ENCODE measurements around the gene SPPL2C. TPM values are rescaled to one million over a fixed set of nuclear protein-coding genes. Genes with fewer than 3 reads are reported as not detected.

Gene SPPL2C, protein sequence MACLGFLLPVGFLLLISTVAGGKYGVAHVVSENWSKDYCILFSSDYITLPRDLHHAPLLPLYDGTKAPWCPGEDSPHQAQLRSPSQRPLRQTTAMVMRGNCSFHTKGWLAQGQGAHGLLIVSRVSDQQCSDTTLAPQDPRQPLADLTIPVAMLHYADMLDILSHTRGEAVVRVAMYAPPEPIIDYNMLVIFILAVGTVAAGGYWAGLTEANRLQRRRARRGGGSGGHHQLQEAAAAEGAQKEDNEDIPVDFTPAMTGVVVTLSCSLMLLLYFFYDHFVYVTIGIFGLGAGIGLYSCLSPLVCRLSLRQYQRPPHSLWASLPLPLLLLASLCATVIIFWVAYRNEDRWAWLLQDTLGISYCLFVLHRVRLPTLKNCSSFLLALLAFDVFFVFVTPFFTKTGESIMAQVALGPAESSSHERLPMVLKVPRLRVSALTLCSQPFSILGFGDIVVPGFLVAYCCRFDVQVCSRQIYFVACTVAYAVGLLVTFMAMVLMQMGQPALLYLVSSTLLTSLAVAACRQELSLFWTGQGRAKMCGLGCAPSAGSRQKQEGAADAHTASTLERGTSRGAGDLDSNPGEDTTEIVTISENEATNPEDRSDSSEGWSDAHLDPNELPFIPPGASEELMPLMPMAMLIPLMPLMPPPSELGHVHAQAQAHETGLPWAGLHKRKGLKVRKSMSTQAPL
- total RNA-seq (2014; rRNA removed; shearing (Covaris generic)) = not detected in 2 replicates

- no peak for DNase-seq (ENCODE audit: low read depth in 1 of 2, low spot score in 2 of 2)
- Histone ChIP-seq H3K4me1 (replicated peaks) (no peaks in the 10 kb centered on the region), H3K9me3 (replicated peaks) (no peaks in the 10 kb centered on the region), H3K27me3 (replicated peaks) (peaks cover 75% of the 10 kb centered on the region), H3K36me3 (no peaks in the 10 kb centered on the region), H3K4me3 (no peak within 1 kb of the TSS), H3K27ac (no peak within 1 kb of the TSS)
Measured at GRCh38 chr17:45844695-45845375, at the start of gene SPPL2C. TSS of gene SPPL2C (plus strand) at chr17:45844881. CDS start at chr17:45844907, 26 bp downstream.

GRCh38 chr17:45800816-45801215, 43.9 kb upstream of the SPPL2C start:
- no peaks in the 10 kb centered on the region for H3K4me1 ChIP-seq (replicated peaks)
- no peaks in the 10 kb centered on the region for H3K36me3 ChIP-seq
- no peak for DNase-seq (ENCODE audit: low read depth in 1 of 2, low spot score in 2 of 2)
- H3K27ac ChIP-seq = no peak overlapping the region
- H3K4me3 ChIP-seq = no peak overlapping the region
- peaks cover 85% of the 10 kb centered on the region for H3K27me3 ChIP-seq (replicated peaks)
- H3K9me3 ChIP-seq (replicated peaks) = no peaks in the 10 kb centered on the region

- no peak overlapping the region for H3K27ac ChIP-seq
- peaks cover 85% of the 10 kb centered on the region for H3K27me3 ChIP-seq (replicated peaks)
- DNase-seq (ENCODE audit: low read depth in 1 of 2, low spot score in 2 of 2) = no peak
Measured at GRCh38 chr17:45801421-45801820, 43.3 kb upstream of the SPPL2C start.

GRCh38 chr17:45808845-45809244, 35.8 kb upstream of the SPPL2C start:
- no peak for DNase-seq (ENCODE audit: low read depth in 1 of 2, low spot score in 2 of 2)
- Histone ChIP-seq H3K36me3 (no peaks in the 10 kb centered on the region), H3K4me3 (no peak overlapping the region), H3K27ac (no peak overlapping the region), H3K9me3 (replicated peaks) (peaks cover 8% of the 10 kb centered on the region; the same call in 1 of the 2 replicates), H3K4me1 (replicated peaks) (no peaks in the 10 kb centered on the region), H3K27me3 (replicated peaks) (peaks cover 61% of the 10 kb centered on the region)

More at GRCh38 chr17:45801421-45801820, 43.3 kb upstream of the SPPL2C start:
- Histone ChIP-seq H3K4me3 (no peak overlapping the region), H3K4me1 (replicated peaks) (no peaks in the 10 kb centered on the region), H3K9me3 (replicated peaks) (no peaks in the 10 kb centered on the region), H3K36me3 (no peaks in the 10 kb centered on the region)

- H3K36me3 ChIP-seq = no peaks in the 10 kb centered on the region
- H3K27me3 ChIP-seq (replicated peaks) = peaks cover 61% of the 10 kb centered on the region
- no peaks in the 10 kb centered on the region for H3K4me1 ChIP-seq (replicated peaks)
- H3K4me3 ChIP-seq = no peak overlapping the region
- peaks cover 8% of the 10 kb centered on the region; the same call in 1 of the 2 replicates for H3K9me3 ChIP-seq (replicated peaks)
- no peak for DNase-seq (ENCODE audit: low read depth in 1 of 2, low spot score in 2 of 2)
- H3K27ac ChIP-seq = no peak overlapping the region
Measured at GRCh38 chr17:45809499-45809898, 35.2 kb upstream of the SPPL2C start.

DNA sequence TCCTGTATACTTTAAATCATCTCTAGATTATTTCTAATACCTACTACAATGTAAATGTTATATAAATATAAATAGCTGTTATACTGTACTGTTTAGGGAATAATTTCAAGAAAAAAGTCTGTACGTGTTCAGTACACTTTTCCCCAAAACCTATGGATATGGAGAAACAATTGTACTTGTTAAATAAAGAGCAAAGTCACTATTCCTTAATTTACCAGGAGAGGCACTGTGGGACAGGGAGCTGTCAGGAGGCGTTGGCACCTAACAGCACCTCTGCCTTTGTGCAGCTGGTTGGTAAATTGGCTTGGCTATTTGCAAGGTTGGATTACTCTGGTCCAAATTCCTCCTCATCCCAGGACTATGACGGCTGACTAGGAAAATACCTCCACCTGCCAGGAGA, 32.6 kb upstream of the SPPL2C start:
- peaks cover 41% of the 10 kb centered on the region for H3K27me3 ChIP-seq (replicated peaks)
- no peak for DNase-seq (ENCODE audit: low read depth in 1 of 2, low spot score in 2 of 2)
- no peaks in the 10 kb centered on the region for H3K4me1 ChIP-seq (replicated peaks)
- peaks cover 8% of the 10 kb centered on the region; the same call in 1 of the 2 replicates for H3K9me3 ChIP-seq (replicated peaks)
- H3K4me3 ChIP-seq = no peak overlapping the region
- H3K27ac ChIP-seq = no peak overlapping the region
- no peaks in the 10 kb centered on the region for H3K36me3 ChIP-seq

DNA sequence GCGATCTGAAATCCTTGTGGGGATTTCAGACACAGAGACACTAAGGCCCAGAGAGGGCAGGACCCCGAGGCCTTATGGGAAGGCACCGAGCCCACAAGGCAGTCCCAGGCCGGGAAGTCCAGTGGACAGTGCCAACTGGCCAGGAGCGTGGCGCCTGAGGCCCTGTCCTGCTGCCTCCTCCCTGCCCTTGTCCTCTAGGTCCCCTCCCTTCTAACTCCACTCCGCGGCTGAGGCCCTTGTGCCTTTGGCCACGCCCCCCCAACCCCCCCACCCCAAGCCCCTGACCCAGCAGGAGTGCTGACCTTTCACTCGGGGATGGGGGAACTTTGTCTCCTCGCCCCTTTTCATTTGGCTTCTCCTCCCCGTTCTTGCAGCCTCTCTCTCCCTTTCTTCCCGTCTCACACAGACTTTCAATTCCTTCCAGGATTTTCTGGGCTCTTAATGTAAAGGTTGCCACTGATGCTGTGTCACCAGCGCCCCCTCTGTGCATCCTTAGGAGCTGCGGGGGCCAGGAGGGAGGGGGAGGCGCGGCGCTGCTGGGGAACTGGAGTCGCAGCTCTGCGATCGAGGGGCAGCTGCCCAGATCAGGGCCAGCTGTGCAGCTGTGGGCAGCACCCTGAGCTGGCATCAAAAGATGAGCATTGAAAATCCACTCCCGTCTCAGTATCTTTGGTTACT, 31.5 kb upstream of the SPPL2C start:
- peaks cover 30% of the 10 kb centered on the region for H3K27me3 ChIP-seq (replicated peaks)
- DNase-seq (ENCODE audit: low read depth in 1 of 2, low spot score in 2 of 2) = no peak
- H3K9me3 ChIP-seq (replicated peaks) = peaks cover 8% of the 10 kb centered on the region; the same call in 1 of the 2 replicates
- no peak overlapping the region for H3K27ac ChIP-seq
- H3K4me1 ChIP-seq (replicated peaks) = no peaks in the 10 kb centered on the region
- H3K4me3 ChIP-seq = no peak overlapping the region
- H3K36me3 ChIP-seq = no peaks in the 10 kb centered on the region

- no peak for DNase-seq (ENCODE audit: low read depth in 1 of 2, low spot score in 2 of 2)
- Histone ChIP-seq H3K36me3 (no peaks in the 10 kb centered on the region), H3K27me3 (replicated peaks) (peaks cover 31% of the 10 kb centered on the region), H3K9me3 (replicated peaks) (peaks cover 8% of the 10 kb centered on the region; the same call in 1 of the 2 replicates), H3K27ac (no peak overlapping the region), H3K4me3 (no peak overlapping the region), H3K4me1 (replicated peaks) (no peaks in the 10 kb centered on the region)
Measured at GRCh38 chr17:45814622-45815606, 29.8 kb upstream of the SPPL2C start.

DNA sequence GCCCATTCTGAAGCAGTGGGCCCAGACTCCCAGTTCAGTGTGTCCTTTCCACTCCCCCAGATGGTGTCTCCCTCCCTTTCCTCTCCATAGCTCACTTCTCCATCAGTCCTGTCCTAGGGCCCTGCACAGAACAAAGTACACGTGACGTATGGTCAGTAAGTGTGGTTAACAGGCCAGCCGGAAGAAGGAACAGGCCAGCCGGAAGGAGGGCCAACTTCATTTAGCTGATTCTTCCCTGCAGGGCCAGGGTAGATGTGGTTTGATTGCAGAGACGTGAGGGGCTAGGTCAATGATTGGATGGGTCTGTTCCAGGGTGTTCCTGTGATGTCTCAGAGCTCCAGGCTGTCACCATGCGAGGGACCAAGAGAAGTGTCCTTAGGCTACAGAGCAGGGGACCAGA, 28.9 kb upstream of the SPPL2C start:
- Histone ChIP-seq H3K4me1 (replicated peaks) (no peaks in the 10 kb centered on the region), H3K27me3 (replicated peaks) (peaks cover 36% of the 10 kb centered on the region), H3K27ac (no peak overlapping the region)

DNA sequence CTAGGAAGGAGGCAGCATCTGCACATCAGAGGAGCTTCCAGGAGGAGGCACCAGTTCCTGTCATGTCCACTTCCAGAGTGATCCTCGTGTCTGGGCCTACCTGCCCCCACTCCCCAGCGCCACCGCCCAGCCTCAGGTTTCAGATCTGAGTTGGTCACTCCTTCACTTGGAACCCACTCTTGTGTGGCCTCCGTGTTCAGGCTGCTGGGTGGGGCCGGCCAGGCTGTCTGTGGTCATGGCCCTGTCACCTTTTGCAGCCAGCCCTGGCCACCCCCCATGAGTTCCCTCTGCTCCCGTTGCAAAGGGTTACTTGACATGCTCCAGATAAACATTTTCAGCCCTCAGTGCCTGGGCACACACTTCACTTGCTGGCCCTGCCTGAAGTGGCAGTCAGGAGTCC, 26.6 kb upstream of the SPPL2C start:
- Histone ChIP-seq H3K27ac (no peak overlapping the region), H3K4me3 (no peak overlapping the region), H3K9me3 (replicated peaks) (no peaks in the 10 kb centered on the region), H3K36me3 (no peaks in the 10 kb centered on the region), H3K27me3 (replicated peaks) (peaks cover 48% of the 10 kb centered on the region), H3K4me1 (replicated peaks) (no peaks in the 10 kb centered on the region)
- no peak for DNase-seq (ENCODE audit: low read depth in 1 of 2, low spot score in 2 of 2)

More for the DNA sequence above, 28.9 kb upstream of the SPPL2C start:
- H3K4me3 ChIP-seq = no peak overlapping the region
- peaks cover 8% of the 10 kb centered on the region; the same call in 1 of the 2 replicates for H3K9me3 ChIP-seq (replicated peaks)
- no peak for DNase-seq (ENCODE audit: low read depth in 1 of 2, low spot score in 2 of 2)
- H3K36me3 ChIP-seq = no peaks in the 10 kb centered on the region

GRCh38 chr17:45818699-45819098, 26.0 kb upstream of the SPPL2C start:
- no peaks in the 10 kb centered on the region for H3K9me3 ChIP-seq (replicated peaks)
- DNase-seq (ENCODE audit: low read depth in 1 of 2, low spot score in 2 of 2) = no peak
- H3K27ac ChIP-seq = no peak overlapping the region
- H3K4me3 ChIP-seq = no peak overlapping the region
- peaks cover 55% of the 10 kb centered on the region for H3K27me3 ChIP-seq (replicated peaks)
- H3K4me1 ChIP-seq (replicated peaks) = no peaks in the 10 kb centered on the region
- no peaks in the 10 kb centered on the region for H3K36me3 ChIP-seq

DNA sequence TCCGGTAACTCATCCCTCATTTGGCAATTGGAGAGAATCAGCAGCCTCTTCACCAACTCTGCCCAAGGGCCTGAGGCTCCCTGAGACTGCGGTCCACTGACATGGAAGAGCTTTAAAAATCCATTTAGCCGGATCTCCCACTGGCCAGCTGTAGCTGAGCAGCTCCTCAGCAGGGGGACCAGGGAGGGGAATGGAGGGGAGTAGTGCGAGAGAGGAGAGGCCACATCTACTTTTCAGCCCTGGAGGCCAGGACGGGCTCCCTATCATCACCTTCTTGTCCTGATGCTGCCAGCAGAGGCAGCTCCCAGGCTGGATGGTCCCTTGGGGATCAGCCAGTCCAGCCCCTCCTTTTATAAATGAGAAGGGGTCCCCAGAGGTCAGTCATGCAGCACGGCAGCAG, 25.0 kb upstream of the SPPL2C start:
- DNase-seq (ENCODE audit: low read depth in 1 of 2, low spot score in 2 of 2) = no peak
- Histone ChIP-seq H3K9me3 (replicated peaks) (no peaks in the 10 kb centered on the region), H3K4me1 (replicated peaks) (no peaks in the 10 kb centered on the region), H3K36me3 (no peaks in the 10 kb centered on the region), H3K27me3 (replicated peaks) (peaks cover 59% of the 10 kb centered on the region), H3K4me3 (no peak overlapping the region), H3K27ac (no peak overlapping the region)

Data from SJSA1 (cell line).